Hepatocyte (in vitro differentiated cells): ENCODE results near the gene ECE1. TPM values are rescaled to one million over a fixed set of nuclear protein-coding genes. Genes with fewer than 3 reads are reported as not detected.

Experiments used
- DNase-seq: peaks from one replicate; pipeline ENCODE4 v3.0.0-alpha.2; 2016; ENCODE audit warnings: low spot score
- H2AFZ ChIP-seq: fragments of 200-600 bp; sonication (generic); 2 replicates; pipeline ENCODE4 v1.6.0; 2016; ENCODE audit warnings: antibody characterized with exemption, mild to moderate bottlenecking
- H3K27ac ChIP-seq: fragments of 200-600 bp; sonication (generic); 2 replicates; pipeline ENCODE4 v1.5.1; 2016; ENCODE audit warnings: mild to moderate bottlenecking
- H3K27me3 ChIP-seq: fragments of 200-600 bp; sonication (generic); 2 replicates; pipeline ENCODE4 v1.6.1; 2016
- H3K36me3 ChIP-seq: fragments of 200-600 bp; sonication (generic); replicated peaks from 2 replicates; pipeline ENCODE4 v1.5.1; 2016; ENCODE audit warnings: low read depth; ENCODE audit not compliant: insufficient read depth
- H3K4me1 ChIP-seq: fragments of 200-600 bp; sonication (generic); 2 replicates; pipeline ENCODE4 v1.5.1; 2016; ENCODE audit warnings: mild to moderate bottlenecking, moderate library complexity; ENCODE audit not compliant: insufficient read depth
- H3K4me2 ChIP-seq: fragments of 200-600 bp; sonication (generic); 2 replicates; pipeline ENCODE4 v1.6.0; 2016
- H3K4me3 ChIP-seq: fragments of 200-600 bp; sonication (generic); 2 replicates; pipeline ENCODE4 v1.5.1; 2016; ENCODE audit warnings: mild to moderate bottlenecking
- H3K79me2 ChIP-seq: fragments of 200-600 bp; sonication (generic); 2 replicates; pipeline ENCODE4 v1.6.0; 2017; ENCODE audit warnings: mild to moderate bottlenecking
- H3K9me2 ChIP-seq: fragments of 200-600 bp; sonication (generic); replicated peaks from 2 replicates; pipeline ENCODE4 v1.6.0; 2017; ENCODE audit warnings: mild to moderate bottlenecking; ENCODE audit not compliant: insufficient read depth
- H3K9me3 ChIP-seq: fragments of 200-600 bp; sonication (generic); 2 replicates; pipeline ENCODE4 v1.5.1; 2016; ENCODE audit warnings: low read depth, mild to moderate bottlenecking
- H4K20me1 ChIP-seq: fragments of 200-600 bp; sonication (generic); 2 replicates; pipeline ENCODE4 v1.6.0; 2016; ENCODE audit warnings: mild to moderate bottlenecking; ENCODE audit not compliant: insufficient read depth, poor library complexity, severe bottlenecking
- EZH2 ChIP-seq: fragments of 200-600 bp; sonication (generic); IDR thresholded peaks from 2 replicates; pipeline ENCODE4 v1.6.1; 2016; ENCODE audit warnings: antibody characterized with exemption, mild to moderate bottlenecking, borderline replicate concordance
- EZH2phosphoT487 ChIP-seq: fragments of 200-600 bp; sonication (generic); IDR thresholded peaks from one replicate; pipeline ENCODE4 v1.6.1; 2018; ENCODE audit warnings: antibody characterized with exemption, mild to moderate bottlenecking, low read depth, moderate library complexity; ENCODE audit not compliant: unreplicated experiment, severe bottlenecking
- WGBS: methylation state at CpG from one replicate; pipeline ENCODE4 v1.1.6; 2016; ENCODE audit warnings: low lambda C conversion rate; ENCODE audit errors: missing lambda C conversion rate; 5-methylcytosine and 5-hydroxymethylcytosine counted together
- polyA plus RNA-seq: library from polyadenylated mRNA; unstranded; fragments of >200 nt; fragmentation: Nextera tagmentation; extraction: Ambion mirVana; gene quantifications from 2 replicates; pipeline ENCODE4 v1.2.1, GENCODE V29; 2016
- total RNA-seq: library from RNA; depleted of rRNA; stranded (reverse); fragments of >200 nt; gene quantifications from 2 replicates; pipeline ENCODE4 v1.2.3, GENCODE V29; 2014
- TF ChIP-seq, protein P1 (sequence below): fragments of 200-600 bp; sonication (generic); IDR thresholded peaks from 2 replicates; pipeline ENCODE4 v1.5.1; 2016; ENCODE audit warnings: antibody characterized with exemption, mild to moderate bottlenecking; ENCODE audit not compliant: poor library complexity

ECE1 gene
- total and polyA plus RNA-seq, 2 experiments from 2014 or later = 60.8 to 90.6 TPM

- Histone ChIP-seq H3K9me2 (no peaks in the 10 kb centered on the region), H4K20me1 (peaks cover 3% of the 10 kb centered on the region), H3K27ac (no peak overlapping the region), H3K79me2 (peaks cover 84% of the 10 kb centered on the region), H3K36me3 (no peaks in the 10 kb centered on the region), H3K4me1 (peaks cover 29% of the 10 kb centered on the region), H3K4me3 (no peak overlapping the region), H3K9me3 (no peaks in the 10 kb centered on the region), H2AFZ (no peak overlapping the region), H3K4me2 (no peak overlapping the region), H3K27me3 (no peaks in the 10 kb centered on the region)
- TF ChIP-seq, protein P1, sequence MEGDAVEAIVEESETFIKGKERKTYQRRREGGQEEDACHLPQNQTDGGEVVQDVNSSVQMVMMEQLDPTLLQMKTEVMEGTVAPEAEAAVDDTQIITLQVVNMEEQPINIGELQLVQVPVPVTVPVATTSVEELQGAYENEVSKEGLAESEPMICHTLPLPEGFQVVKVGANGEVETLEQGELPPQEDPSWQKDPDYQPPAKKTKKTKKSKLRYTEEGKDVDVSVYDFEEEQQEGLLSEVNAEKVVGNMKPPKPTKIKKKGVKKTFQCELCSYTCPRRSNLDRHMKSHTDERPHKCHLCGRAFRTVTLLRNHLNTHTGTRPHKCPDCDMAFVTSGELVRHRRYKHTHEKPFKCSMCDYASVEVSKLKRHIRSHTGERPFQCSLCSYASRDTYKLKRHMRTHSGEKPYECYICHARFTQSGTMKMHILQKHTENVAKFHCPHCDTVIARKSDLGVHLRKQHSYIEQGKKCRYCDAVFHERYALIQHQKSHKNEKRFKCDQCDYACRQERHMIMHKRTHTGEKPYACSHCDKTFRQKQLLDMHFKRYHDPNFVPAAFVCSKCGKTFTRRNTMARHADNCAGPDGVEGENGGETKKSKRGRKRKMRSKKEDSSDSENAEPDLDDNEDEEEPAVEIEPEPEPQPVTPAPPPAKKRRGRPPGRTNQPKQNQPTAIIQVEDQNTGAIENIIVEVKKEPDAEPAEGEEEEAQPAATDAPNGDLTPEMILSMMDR = no peak
- no peak for TF ChIP-seq EZH2phosphoT487
- no peak for TF ChIP-seq EZH2
- no peak for DNase-seq
- 97% methylated on average over 7 of the region's 7 CpGs for WGBS
Observed at GRCh38 chr1:21291964-21292363, 1.7 kb upstream of the ECE1 start.

GRCh38 chr1:21291184-21291583, 921 bp upstream of the ECE1 start:
- H3K4me3 ChIP-seq = no peak overlapping the region
- no peaks in the 10 kb centered on the region for H3K36me3 ChIP-seq
- peaks cover 1% of the 10 kb centered on the region for H4K20me1 ChIP-seq
- TF ChIP-seq EZH2 (no peak), EZH2phosphoT487 (no peak)
- TF ChIP-seq, protein P1 = no peak
- peaks cover 82% of the 10 kb centered on the region for H3K79me2 ChIP-seq
- no peak for DNase-seq
- H3K4me2 ChIP-seq = peak overlapping the region; percentile 97
- 92% methylated on average over 8 of the region's 8 CpGs for WGBS
- peak overlapping the region; percentile 50 for H3K27ac ChIP-seq
- H3K4me1 ChIP-seq = peaks cover 29% of the 10 kb centered on the region
- no peak overlapping the region for H2AFZ ChIP-seq
- no peaks in the 10 kb centered on the region for H3K27me3 ChIP-seq
- H3K9me2 ChIP-seq = no peaks in the 10 kb centered on the region
- H3K9me3 ChIP-seq = no peaks in the 10 kb centered on the region

DNA sequence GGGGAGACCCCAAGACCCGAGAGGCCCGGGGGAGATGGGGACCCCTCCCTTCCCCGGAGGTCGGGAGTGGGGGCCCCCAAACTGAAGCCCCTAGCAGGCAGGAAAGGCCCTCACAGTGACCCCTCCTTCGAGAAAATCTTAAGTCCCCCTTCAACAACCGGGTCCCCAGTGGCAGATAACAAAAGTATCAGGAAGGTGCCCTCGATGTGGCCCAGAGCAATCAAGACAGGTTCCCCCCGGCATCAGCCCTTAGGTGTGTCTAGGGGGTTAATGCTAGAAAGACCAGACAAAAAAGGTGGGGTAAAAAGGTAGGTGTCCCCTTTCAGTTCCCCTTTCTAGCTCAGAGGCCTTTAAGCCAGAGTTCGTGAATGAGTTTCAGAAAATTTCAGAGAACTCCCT, 282 bp upstream of the ECE1 start:
- Histone ChIP-seq H3K4me1 (peaks cover 32% of the 10 kb centered on the region), H4K20me1 (no peaks in the 10 kb centered on the region), H3K27ac (peak overlapping the region; percentile 50), H3K36me3 (no peaks in the 10 kb centered on the region), H3K4me3 (peak overlapping the region; percentile 57), H3K4me2 (peak overlapping the region; percentile 97), H3K9me2 (no peaks in the 10 kb centered on the region), H2AFZ (no peak overlapping the region), H3K9me3 (no peaks in the 10 kb centered on the region), H3K79me2 (peaks cover 81% of the 10 kb centered on the region), H3K27me3 (no peaks in the 10 kb centered on the region)
- no peak for TF ChIP-seq EZH2
- no peak for DNase-seq
- 8% methylated on average over 6 of the region's 9 CpGs for WGBS

DNA sequence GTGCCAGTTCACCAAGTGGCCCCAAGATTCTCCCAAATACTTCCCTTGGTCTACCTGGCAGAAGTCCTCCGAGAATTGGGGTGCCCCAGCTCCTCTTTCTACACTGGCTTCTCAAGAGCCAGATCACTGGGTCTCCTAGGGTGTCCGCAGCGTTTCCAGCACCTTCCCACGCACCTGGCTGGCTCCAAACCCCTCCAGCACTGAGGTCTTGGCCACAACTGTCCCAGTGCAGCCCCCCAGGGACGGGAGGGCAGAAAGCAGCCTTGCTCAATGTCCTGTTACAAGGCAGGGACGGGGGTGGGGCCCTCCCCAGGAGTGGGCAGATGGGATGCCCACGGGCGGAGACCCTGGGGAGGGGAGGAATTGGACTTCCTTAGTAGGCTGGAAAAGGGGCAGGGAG, 1.1 kb downstream of the ECE1 start:
- peak overlapping the region; percentile 65 for H3K27ac ChIP-seq
- H3K79me2 ChIP-seq = peaks cover 70% of the 10 kb centered on the region
- no peaks in the 10 kb centered on the region for H3K27me3 ChIP-seq
- no peak for TF ChIP-seq EZH2
- no peak for TF ChIP-seq EZH2phosphoT487
- TF ChIP-seq, protein P1 = no peak
- no peaks in the 10 kb centered on the region for H4K20me1 ChIP-seq
- H2AFZ ChIP-seq = no peak overlapping the region
- H3K9me2 ChIP-seq = no peaks in the 10 kb centered on the region
- no peaks in the 10 kb centered on the region for H3K36me3 ChIP-seq
- H3K4me2 ChIP-seq = peak overlapping the region; percentile 97
- DNase-seq = no peak
- peaks cover 45% of the 10 kb centered on the region for H3K4me1 ChIP-seq
- H3K9me3 ChIP-seq = no peaks in the 10 kb centered on the region
- H3K4me3 ChIP-seq = no peak overlapping the region
- 85% methylated on average over 8 of the region's 8 CpGs for WGBS
